ENCODE results near the gene CCDC106.

Gene CCDC106

GRCh38 chr19:55601084-55601483 is 46.9 kb upstream of the CCDC106 start:
- CTCF ChIA-PET, result interaction anchor here (0.6 kb wide), 1 partner anchor 44 kb away, joined by 3 read pairs; no protein-coding TSS in a partner anchor
- no peak for TF ChIP-seq CTCF (conservative IDR thresholded peaks at IDR 0.05; ENCODE audit: low read depth)
- POLR2A ChIA-PET (ENCODE audit: low non-redundant PET), result no interaction called here

GRCh38 chr19:55602104-55603001 is 45.7 kb upstream of the CCDC106 start:
- ChIA-PET CTCF (no interaction called here), POLR2A (ENCODE audit: low non-redundant PET) (no interaction called here)
- peak overlapping the region; percentile 98 for H3K27ac ChIP-seq

More at GRCh38 chr19:55601084-55601483, 46.9 kb upstream of the CCDC106 start:
- H3K27ac ChIP-seq, result peak overlapping the region; percentile 98
- DNase-seq (ENCODE audit: low spot score), result no peak

GRCh38 chr19:55603115-55603514 is 44.9 kb upstream of the CCDC106 start:
- POLR2A ChIA-PET (ENCODE audit: low non-redundant PET), result no interaction called here
- CTCF ChIA-PET, result no interaction called here
- no peak for TF ChIP-seq CTCF (conservative IDR thresholded peaks at IDR 0.05; ENCODE audit: low read depth)
- DNase-seq (ENCODE audit: low spot score), result no peak
- H3K27ac ChIP-seq, result peak overlapping the region; percentile 98

More at GRCh38 chr19:55602104-55603001, 45.7 kb upstream of the CCDC106 start:
- no peak for TF ChIP-seq CTCF (conservative IDR thresholded peaks at IDR 0.05; ENCODE audit: low read depth)
- no peak for DNase-seq (ENCODE audit: low spot score)

- ChIA-PET POLR2A (ENCODE audit: low non-redundant PET) (no interaction called here), CTCF (interaction anchor here (1.0 kb wide), 1 partner anchor 100 kb away, joined by 5 read pairs; no protein-coding TSS in a partner anchor)
Measured at GRCh38 chr19:55603581-55604292, 44.3 kb upstream of the CCDC106 start.

GRCh38 chr19:55605207-55605636 is 42.8 kb upstream of the CCDC106 start:
- DNase-seq (ENCODE audit: low spot score), result peak; percentile 93
- TF ChIP-seq CTCF (conservative IDR thresholded peaks at IDR 0.05; ENCODE audit: low read depth), result no peak
- ChIA-PET CTCF (interaction anchor here (0.6 to 1.5 kb wide), 4 partner anchors 22 to 85 kb away, joined by 3 to 4 read pairs (median 4); no protein-coding TSS in a partner anchor), POLR2A (ENCODE audit: low non-redundant PET) (interaction anchor here (0.5 to 1.0 kb wide), 3 partner anchors 20 to 307 kb away, joined by 3 to 4 read pairs (median 3); partner anchors contain the start of gene ZNF784)
- H3K27ac ChIP-seq, result peak overlapping the region; percentile 98

More at GRCh38 chr19:55603581-55604292, 44.3 kb upstream of the CCDC106 start:
- no peak for TF ChIP-seq CTCF (conservative IDR thresholded peaks at IDR 0.05; ENCODE audit: low read depth)
- peak overlapping the region; percentile 98 for H3K27ac ChIP-seq
- no peak for DNase-seq (ENCODE audit: low spot score)
